Epithelial cell of proximal tubule (primary cell): Measurements from ENCODE around the gene PHLDB1. TPM values are rescaled to one million over a fixed set of nuclear protein-coding genes. Genes with fewer than 3 reads are reported as not detected.
"Not testable (repeated sequence)": the region's sequence is repeated elsewhere in the genome, so short reads cannot be mapped to it uniquely, and the experiment has no call there.

ENCODE experiments used
- DNase-seq: peaks from one replicate; pipeline ENCODE4 v3.0.0-alpha.2; 2011; ENCODE audit warnings: low read depth
- H3K4me3 ChIP-seq: 2 replicates; pipeline ENCODE4 v1.5.1; 2011; ENCODE audit warnings: low read depth, mild to moderate bottlenecking, low read length
- CTCF ChIP-seq: conservative IDR thresholded peaks from 2 replicates; pipeline ENCODE4 v1.5.1; 2012; ENCODE audit warnings: low read depth, mild to moderate bottlenecking, low read length
- total RNA-seq: library from RNA; depleted of rRNA; stranded (reverse); fragments of >200 nt; gene quantifications from 2 replicates; pipeline ENCODE4 v1.2.3, GENCODE V29; 2015

The PHLDB1 gene
- total RNA-seq, 1 donor from 2014 or later = 49.8 TPM

- TF ChIP-seq CTCF = no peak
- no peak for DNase-seq
- peak overlapping the region; percentile 93 for H3K4me3 ChIP-seq
These were observed 579 bp upstream of the PHLDB1 start for GRCh38 chr11:118606844-118607228.

- no peak for TF ChIP-seq CTCF
- DNase-seq = no peak
- H3K4me3 ChIP-seq = peak overlapping the region; percentile 93
These were observed 1.2 kb downstream of the PHLDB1 start for GRCh38 chr11:118608360-118609227.

GRCh38 chr11:118609380-118610224 is 2.2 kb downstream of the PHLDB1 start:
- no peak overlapping the region for H3K4me3 ChIP-seq

GRCh38 chr11:118610225-118610772 is 2.9 kb downstream of the PHLDB1 start:
- TF ChIP-seq CTCF = no peak
- H3K4me3 ChIP-seq = peak overlapping the region; percentile 49
- no peak for DNase-seq

More at GRCh38 chr11:118609380-118610224, 2.2 kb downstream of the PHLDB1 start:
- no peak for TF ChIP-seq CTCF
- DNase-seq = no peak

- peak overlapping the region; percentile 49 for H3K4me3 ChIP-seq
These were observed 3.5 kb downstream of the PHLDB1 start for GRCh38 chr11:118610773-118611432.

GRCh38 chr11:118611433-118611795 is 4.0 kb downstream of the PHLDB1 start:
- H3K4me3 ChIP-seq, DNase-seq: not testable (repeated sequence)

More at GRCh38 chr11:118610773-118611432, 3.5 kb downstream of the PHLDB1 start:
- TF ChIP-seq CTCF = peak; percentile 78
- DNase-seq = no peak
